ENCODE measurements around the gene TCEAL9. TPM values are rescaled to one million over a fixed set of nuclear protein-coding genes. Genes with fewer than 3 reads are reported as not detected.

Gene TCEAL9
- total RNA-seq, 1 donor from 2014 or later: 83.7 TPM

Other genes starting within 250 kb of the TCEAL9 start
- 18.5 and 25.2 TPM in 2 replicates for gene BEX4, start 141.4 kb upstream of the TCEAL9 start, total RNA-seq
- gene TCEAL8, start 101.4 kb upstream of the TCEAL9 start, total RNA-seq: 56.3 and 60.8 TPM in 2 replicates
- not detected in 2 replicates for gene TCEAL5, start 79.8 kb upstream of the TCEAL9 start, total RNA-seq
- 0.65 and 0.79 TPM in 2 replicates for gene BEX2, start 45.5 kb upstream of the TCEAL9 start, total RNA-seq
- gene TCEAL7, start 26.3 kb upstream of the TCEAL9 start, total RNA-seq: 0.22 TPM in 1 of 2 replicates, not detected in the other
- 200 and 209 TPM in 2 replicates for gene BEX3, start 20.0 kb downstream of the TCEAL9 start, total RNA-seq
- gene RAB40A, start 163.0 kb downstream of the TCEAL9 start, total RNA-seq: under 0.01 TPM in 1 of 2 replicates, not detected in the other
- 28.1 and 36.9 TPM in 2 replicates for gene TCEAL4, start 229.0 kb downstream of the TCEAL9 start, total RNA-seq